HG03095 (cell line): Measurements from ENCODE around the gene IL11.
"Not testable (repeated sequence)": the region's sequence is repeated elsewhere in the genome, so short reads cannot be mapped to it uniquely, and the experiment has no call there.

Experiments
- ATAC-seq: cut with Tn5 transposase; IDR thresholded peaks from one replicate; pipeline ENCODE4 v1.9.1; 2021; ENCODE audit warnings: moderate library complexity; ENCODE audit not compliant: unreplicated experiment

Gene IL11

GRCh38 chr19:55370305-55370988, at the start of gene IL11:
IL11 (minus strand) TSS chr19:55370463; CDS start chr19:55370310, 153 bp downstream.
- no peak for ATAC-seq

- no peak for ATAC-seq
Observed at GRCh38 chr19:55419624-55420236, 49.5 kb upstream of the IL11 start.

GRCh38 chr19:55419103-55419502, 48.8 kb upstream of the IL11 start:
- no peak for ATAC-seq

GRCh38 chr19:55418185-55418584, 47.9 kb upstream of the IL11 start:
- no peak for ATAC-seq

GRCh38 chr19:55410168-55410567, 39.9 kb upstream of the IL11 start:
- ATAC-seq = no peak

GRCh38 chr19:55409179-55409578, 38.9 kb upstream of the IL11 start:
- not testable (repeated sequence) for ATAC-seq

GRCh38 chr19:55408533-55408872, 38.2 kb upstream of the IL11 start:
- no peak for ATAC-seq

- ATAC-seq = peak; percentile 73
Observed at GRCh38 chr19:55407800-55408532, 37.7 kb upstream of the IL11 start.

- peak; percentile 23 for ATAC-seq
Observed at GRCh38 chr19:55407550-55407799, 37.2 kb upstream of the IL11 start, which contains the start of gene UBE2S. UBE2S (minus strand) TSS chr19:55407788; CDS start chr19:55407589, 199 bp downstream.

GRCh38 chr19:55406826-55407549, 36.7 kb upstream of the IL11 start:
- ATAC-seq = no peak

GRCh38 chr19:55406091-55406825, 36.0 kb upstream of the IL11 start:
- ATAC-seq = no peak

- ATAC-seq = no peak
Observed at GRCh38 chr19:55405638-55406037, 35.4 kb upstream of the IL11 start.

- ATAC-seq = no peak
Observed at GRCh38 chr19:55402509-55402908, 32.2 kb upstream of the IL11 start.

GRCh38 chr19:55401390-55401789, 31.1 kb upstream of the IL11 start:
- ATAC-seq = not testable (repeated sequence)

- ATAC-seq = no peak
Observed at GRCh38 chr19:55400281-55401087, 30.2 kb upstream of the IL11 start.

- no peak for ATAC-seq
Observed at GRCh38 chr19:55398200-55398925, 28.1 kb upstream of the IL11 start.

GRCh38 chr19:55392820-55393761, 22.8 kb upstream of the IL11 start:
- ATAC-seq = no peak
